Ishikawa (cell line): ENCODE data around the gene LRRC10B.
A peak's percentile ranks its signal among the peaks of the same experiment; 100 is the strongest.

Experiments used
- CEBPB ChIP-seq: IDR thresholded peaks from 2 replicates; pipeline ENCODE4 v1.6.1; 2012
- CREB1 ChIP-seq: IDR thresholded peaks from 2 replicates; pipeline ENCODE4 v1.6.1; 2012; ENCODE audit warnings: low read depth
- EGR1 ChIP-seq: IDR thresholded peaks from 2 replicates; pipeline ENCODE4 v1.6.1; 2012
- EP300 ChIP-seq: IDR thresholded peaks from 2 replicates; pipeline ENCODE4 v1.6.1; 2012; ENCODE audit warnings: borderline replicate concordance
- FOXM1 ChIP-seq: IDR thresholded peaks from 2 replicates; pipeline ENCODE4 v1.6.1; 2012; ENCODE audit warnings: low read depth, borderline replicate concordance
- NFIC ChIP-seq: IDR thresholded peaks from 2 replicates; pipeline ENCODE4 v1.6.1; 2012
- RAD21 ChIP-seq: IDR thresholded peaks from 2 replicates; pipeline ENCODE4 v1.6.1; 2012; ENCODE audit warnings: low read depth
- TAF1 ChIP-seq: IDR thresholded peaks from 2 replicates; pipeline ENCODE4 v1.6.1; 2012; ENCODE audit warnings: low read depth, mild to moderate bottlenecking
- TCF12 ChIP-seq: IDR thresholded peaks from 2 replicates; pipeline ENCODE4 v1.6.1; 2012; ENCODE audit warnings: low read depth
- TEAD4 ChIP-seq: IDR thresholded peaks from 2 replicates; pipeline ENCODE4 v1.6.1; 2012
- YY1 ChIP-seq: IDR thresholded peaks from 2 replicates; pipeline ENCODE4 v1.6.1; 2012; ENCODE audit warnings: low read depth
- ZBTB7A ChIP-seq: IDR thresholded peaks from 2 replicates; pipeline ENCODE4 v1.6.1; 2012; ENCODE audit warnings: low read depth
- TF ChIP-seq, protein P1 (sequence below): IDR thresholded peaks from 2 replicates; pipeline ENCODE4 v1.6.1; 2012
- TF ChIP-seq, protein P2 (sequence below): IDR thresholded peaks from 2 replicates; pipeline ENCODE4 v1.6.1; 2012
- TF ChIP-seq, protein P3 (sequence below): IDR thresholded peaks from 2 replicates; pipeline ENCODE4 v1.6.1; 2012; ENCODE audit warnings: low read depth, mild to moderate bottlenecking

Gene LRRC10B

DNA sequence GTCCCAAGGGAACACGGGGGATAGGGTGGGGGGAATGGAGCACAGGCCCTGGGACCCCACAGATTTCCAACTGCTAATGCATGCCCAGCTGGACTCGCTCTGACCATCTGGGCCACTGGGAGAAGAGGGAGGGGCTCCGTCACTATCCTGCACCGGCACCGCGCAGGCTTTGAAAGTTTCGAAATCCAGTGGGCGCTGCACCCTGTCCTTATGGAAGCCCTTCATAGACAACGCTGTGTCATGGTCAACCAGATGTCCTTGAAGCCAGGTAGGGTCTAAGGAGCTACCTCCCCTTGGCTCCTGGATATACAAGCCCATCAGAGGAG lies 30.1 kb downstream of the LRRC10B start:
- TF ChIP-seq CREB1, result no peak
- no peak for TF ChIP-seq RAD21
- no peak for TF ChIP-seq TCF12
- no peak for TF ChIP-seq EP300
- TF ChIP-seq EGR1, result no peak
- TF ChIP-seq ZBTB7A, result no peak
- TF ChIP-seq, protein P1, sequence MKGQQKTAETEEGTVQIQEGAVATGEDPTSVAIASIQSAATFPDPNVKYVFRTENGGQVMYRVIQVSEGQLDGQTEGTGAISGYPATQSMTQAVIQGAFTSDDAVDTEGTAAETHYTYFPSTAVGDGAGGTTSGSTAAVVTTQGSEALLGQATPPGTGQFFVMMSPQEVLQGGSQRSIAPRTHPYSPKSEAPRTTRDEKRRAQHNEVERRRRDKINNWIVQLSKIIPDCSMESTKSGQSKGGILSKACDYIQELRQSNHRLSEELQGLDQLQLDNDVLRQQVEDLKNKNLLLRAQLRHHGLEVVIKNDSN, result no peak
- TF ChIP-seq FOXM1, result no peak
- TF ChIP-seq YY1, result no peak

DNA sequence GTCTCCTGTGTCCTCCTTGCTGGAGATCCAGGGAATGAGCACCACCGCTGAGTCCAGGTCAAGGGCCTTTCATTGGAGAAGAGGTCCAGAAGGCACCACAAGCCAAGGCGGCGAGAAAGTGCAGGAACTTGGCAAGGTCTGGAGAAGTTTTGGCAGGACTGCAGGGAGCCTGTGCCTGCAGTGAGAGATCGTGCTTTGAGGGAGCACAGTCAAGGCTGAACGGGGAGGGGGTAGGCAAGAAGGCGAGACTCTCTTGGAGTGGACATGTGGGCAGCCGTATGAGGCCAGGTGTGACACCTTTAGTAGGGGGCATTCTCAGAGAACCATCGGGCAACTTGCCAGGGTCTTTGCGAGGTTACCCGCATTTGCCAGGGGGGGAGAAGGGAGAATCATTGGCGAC lies 30.5 kb downstream of the LRRC10B start:
- no peak for TF ChIP-seq TAF1
- TF ChIP-seq EGR1, result no peak
- TF ChIP-seq TEAD4, result no peak
- TF ChIP-seq CEBPB, result no peak
- no peak for TF ChIP-seq TCF12

DNA sequence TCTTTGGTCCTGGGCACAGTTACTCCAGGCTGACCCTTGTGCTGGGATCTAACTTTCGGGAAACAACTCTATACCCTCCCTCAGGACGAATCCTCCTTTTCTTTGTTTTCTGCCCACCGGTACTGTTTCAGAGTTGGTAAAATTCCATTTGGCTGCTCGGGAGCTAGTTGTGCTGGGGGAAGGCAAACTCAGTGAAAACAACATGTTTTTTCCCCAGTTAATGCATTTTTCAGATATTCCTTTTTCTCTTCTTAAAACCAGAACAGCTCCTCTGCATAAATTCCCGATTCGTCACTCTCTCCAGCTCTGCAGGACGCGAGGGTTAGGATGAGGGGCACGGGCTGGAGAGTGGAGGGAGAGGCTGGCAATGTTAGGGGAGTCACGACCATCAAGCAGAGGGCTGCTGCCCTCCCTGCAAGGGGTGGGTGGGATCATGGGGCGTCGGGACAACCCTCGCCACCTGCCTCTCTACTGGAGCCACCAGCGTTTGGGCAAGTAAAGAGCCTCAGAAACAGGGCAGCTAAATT lies 31.3 kb downstream of the LRRC10B start:
- TF ChIP-seq ZBTB7A (no peak), CREB1 (no peak), NFIC (no peak), RAD21 (no peak), TCF12 (no peak), FOXM1 (no peak)
- TF ChIP-seq, protein P2, sequence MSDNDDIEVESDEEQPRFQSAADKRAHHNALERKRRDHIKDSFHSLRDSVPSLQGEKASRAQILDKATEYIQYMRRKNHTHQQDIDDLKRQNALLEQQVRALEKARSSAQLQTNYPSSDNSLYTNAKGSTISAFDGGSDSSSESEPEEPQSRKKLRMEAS, result no peak

DNA sequence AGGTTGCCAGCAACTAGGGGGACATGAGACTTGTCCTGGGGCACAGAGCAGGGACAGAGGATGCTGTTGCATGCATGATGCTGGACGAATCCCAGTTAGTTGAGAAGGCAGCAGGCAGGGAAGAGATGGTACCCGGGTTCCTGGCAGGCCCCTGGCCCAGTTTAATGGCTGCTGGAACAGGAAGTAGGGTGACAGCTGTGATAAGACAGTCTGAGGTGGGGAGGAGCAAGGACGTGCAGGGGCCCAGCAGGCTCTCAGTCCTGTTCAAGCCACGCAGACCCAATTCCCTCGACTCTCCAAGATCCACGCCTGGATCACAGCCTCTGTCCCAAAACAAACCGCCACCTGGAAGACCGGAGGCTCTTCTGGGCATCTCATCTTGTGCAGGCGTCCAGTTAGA lies 32.0 kb downstream of the LRRC10B start:
- TF ChIP-seq TEAD4, result no peak
- no peak for TF ChIP-seq ZBTB7A
- TF ChIP-seq, protein P2, result no peak
- TF ChIP-seq, protein P1, result no peak
- TF ChIP-seq RAD21, result no peak
- no peak for TF ChIP-seq FOXM1
- TF ChIP-seq EP300, result no peak
- no peak for TF ChIP-seq CREB1
- TF ChIP-seq TCF12, result no peak
- TF ChIP-seq, protein P3, sequence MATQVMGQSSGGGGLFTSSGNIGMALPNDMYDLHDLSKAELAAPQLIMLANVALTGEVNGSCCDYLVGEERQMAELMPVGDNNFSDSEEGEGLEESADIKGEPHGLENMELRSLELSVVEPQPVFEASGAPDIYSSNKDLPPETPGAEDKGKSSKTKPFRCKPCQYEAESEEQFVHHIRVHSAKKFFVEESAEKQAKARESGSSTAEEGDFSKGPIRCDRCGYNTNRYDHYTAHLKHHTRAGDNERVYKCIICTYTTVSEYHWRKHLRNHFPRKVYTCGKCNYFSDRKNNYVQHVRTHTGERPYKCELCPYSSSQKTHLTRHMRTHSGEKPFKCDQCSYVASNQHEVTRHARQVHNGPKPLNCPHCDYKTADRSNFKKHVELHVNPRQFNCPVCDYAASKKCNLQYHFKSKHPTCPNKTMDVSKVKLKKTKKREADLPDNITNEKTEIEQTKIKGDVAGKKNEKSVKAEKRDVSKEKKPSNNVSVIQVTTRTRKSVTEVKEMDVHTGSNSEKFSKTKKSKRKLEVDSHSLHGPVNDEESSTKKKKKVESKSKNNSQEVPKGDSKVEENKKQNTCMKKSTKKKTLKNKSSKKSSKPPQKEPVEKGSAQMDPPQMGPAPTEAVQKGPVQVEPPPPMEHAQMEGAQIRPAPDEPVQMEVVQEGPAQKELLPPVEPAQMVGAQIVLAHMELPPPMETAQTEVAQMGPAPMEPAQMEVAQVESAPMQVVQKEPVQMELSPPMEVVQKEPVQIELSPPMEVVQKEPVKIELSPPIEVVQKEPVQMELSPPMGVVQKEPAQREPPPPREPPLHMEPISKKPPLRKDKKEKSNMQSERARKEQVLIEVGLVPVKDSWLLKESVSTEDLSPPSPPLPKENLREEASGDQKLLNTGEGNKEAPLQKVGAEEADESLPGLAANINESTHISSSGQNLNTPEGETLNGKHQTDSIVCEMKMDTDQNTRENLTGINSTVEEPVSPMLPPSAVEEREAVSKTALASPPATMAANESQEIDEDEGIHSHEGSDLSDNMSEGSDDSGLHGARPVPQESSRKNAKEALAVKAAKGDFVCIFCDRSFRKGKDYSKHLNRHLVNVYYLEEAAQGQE, result no peak
- TF ChIP-seq YY1, result no peak
- TF ChIP-seq TAF1, result no peak
- TF ChIP-seq NFIC, result no peak
- no peak for TF ChIP-seq CEBPB
- no peak for TF ChIP-seq EGR1

DNA sequence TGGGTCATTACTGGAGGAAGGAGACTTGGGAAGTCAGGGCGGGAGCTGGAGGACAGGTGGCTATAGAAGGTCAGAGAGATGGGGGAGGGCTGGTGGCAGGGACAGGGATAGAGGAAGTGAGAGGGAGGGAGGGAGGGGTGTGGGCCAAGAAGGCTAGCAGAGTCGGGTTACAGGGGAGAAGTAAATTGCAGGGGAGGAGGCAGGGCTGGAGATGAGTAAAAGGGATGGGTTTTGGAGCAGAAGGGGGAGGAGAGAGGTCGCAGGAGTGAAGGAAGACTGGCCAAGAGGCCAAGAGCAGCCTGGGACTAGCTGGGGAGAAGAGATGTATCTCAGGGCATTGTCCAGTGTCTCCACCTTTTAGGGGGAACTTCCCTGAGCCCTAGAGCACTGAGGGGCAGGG lies 33.0 kb downstream of the LRRC10B start:
- TF ChIP-seq, protein P2, result no peak
- no peak for TF ChIP-seq EGR1
- no peak for TF ChIP-seq TCF12
- no peak for TF ChIP-seq ZBTB7A
- no peak for TF ChIP-seq EP300
- TF ChIP-seq RAD21, result no peak
- TF ChIP-seq CREB1, result no peak
- no peak for TF ChIP-seq TAF1

DNA sequence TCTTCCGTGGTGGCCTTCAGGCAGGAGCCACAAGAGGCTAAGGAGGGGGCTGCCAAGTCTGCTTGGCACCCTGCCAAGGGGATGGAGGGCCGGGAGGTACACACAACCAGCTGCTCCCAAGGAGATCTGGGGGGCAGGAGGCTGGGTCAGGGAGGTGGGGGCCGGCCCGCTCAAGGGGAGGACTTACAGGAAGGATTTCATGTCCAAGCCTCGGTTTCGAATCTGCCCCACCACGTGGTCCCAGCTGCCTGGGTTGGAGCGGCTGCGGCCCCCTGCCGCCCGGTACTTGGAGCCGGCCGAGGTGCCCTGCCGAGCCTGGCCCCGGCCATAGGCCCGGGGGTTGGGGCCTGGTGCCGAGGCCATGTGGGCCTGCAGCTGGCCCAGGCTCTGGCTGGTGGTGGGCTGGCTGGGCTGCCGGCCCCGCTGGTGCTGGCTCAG lies 33.5 kb downstream of the LRRC10B start:
- TF ChIP-seq NFIC (peak; percentile 65), CEBPB (no peak)

DNA sequence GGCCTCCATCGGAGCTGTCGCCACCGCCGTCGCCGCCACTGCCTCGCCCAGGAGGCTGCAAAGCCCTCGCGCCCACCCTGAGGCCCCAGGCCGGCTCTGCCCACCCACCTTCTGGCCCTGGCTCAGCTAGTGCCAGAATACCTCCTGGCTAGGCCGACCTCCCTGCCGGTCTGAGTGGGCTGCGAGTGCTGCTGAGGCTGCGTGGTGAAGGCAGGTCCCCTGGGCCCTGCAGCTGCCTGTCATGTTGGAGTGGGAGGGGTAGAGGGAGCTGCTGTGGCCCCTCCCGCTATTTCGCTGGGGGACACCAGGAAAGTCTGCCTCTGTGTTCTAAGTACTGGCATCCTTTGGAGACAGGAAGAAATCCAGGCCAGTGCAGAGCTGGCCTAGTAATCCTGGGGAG lies 34.2 kb downstream of the LRRC10B start:
- TF ChIP-seq CREB1 (no peak), TEAD4 (no peak), ZBTB7A (no peak), EGR1 (no peak), NFIC (no peak), TCF12 (no peak), TAF1 (no peak), EP300 (no peak), YY1 (no peak), RAD21 (no peak), FOXM1 (no peak), CEBPB (no peak)
- TF ChIP-seq, protein P2, result no peak
- TF ChIP-seq, protein P1, result no peak
- TF ChIP-seq, protein P3, result no peak
